Mucosa of descending colon (tissue), 3 donors: ENCODE measurements around the gene ADAMTS13. TPM values are rescaled to one million over a fixed set of nuclear protein-coding genes. Genes with fewer than 3 reads are reported as not detected.
A peak's percentile ranks its signal among the peaks of the same experiment; 100 is the strongest.

Source experiments
- ATAC-seq: fragments of 200-7000 bp; cut with Tn5 transposase; one replicate; pipeline ENCODE4 v1.9.1; 2020; ENCODE audit warnings: mild to moderate bottlenecking, moderate library complexity
- DNase-seq, 3 donors: peaks; one replicate each; pipeline ENCODE4 v3.0.0-alpha.2; 2020
- H3K36me3 ChIP-seq: fragments of 200-600 bp; one replicate; pipeline ENCODE4 v1.8.0; 2021; ENCODE audit warnings: low read depth, mild to moderate bottlenecking
- H3K4me1 ChIP-seq: fragments of 200-600 bp; one replicate; pipeline ENCODE4 v1.8.0; 2021; ENCODE audit warnings: low read depth, mild to moderate bottlenecking
- H3K4me3 ChIP-seq: fragments of 200-600 bp; one replicate; pipeline ENCODE4 v1.8.0; 2021; ENCODE audit warnings: mild to moderate bottlenecking
- H3K9me3 ChIP-seq: fragments of 200-600 bp; one replicate; pipeline ENCODE4 v1.8.0; 2021; ENCODE audit warnings: mild to moderate bottlenecking
- intact Hi-C, 2 donors: fragments of 100-400 bp; cut with DNase I in 1 of 2; cut with micrococcal nuclease in 1 of 2; formaldehyde crosslinking; loops; one replicate each; pipeline versions ENCODE4 v1.11.0 to v1.11.1; 2022; cut with DNase I, micrococcal nuclease
- total RNA-seq, 3 donors: library from RNA; stranded (reverse); fragmentation: NEBNext Ultra II Directional in 2 of 3; extraction: Animal tissue kit (Norgen Biotek cat#: 25700) in 2 of 3; gene quantifications; one replicate each; pipeline versions ENCODE4 v1.2.1 to v1.2.4, GENCODE V29; 2021 to 2023
- TF ChIP-seq, protein P1 (sequence below): fragments of 200-600 bp; IDR thresholded peaks from one replicate; pipeline ENCODE4 v1.8.0; 2022; ENCODE audit warnings: antibody characterized with exemption, mild to moderate bottlenecking
- donor health status: DM: no; HTN: no; CAD: no; lungs with moderate emphysema.
- donor health status: DM: no; HTN: no; CAD: no.
- donor health status: DM: no; HTN: yes; CAD: no.

ADAMTS13 gene
- total RNA-seq, 3 donors from 2014 or later: 3.3 to 5.0 (median 3.6) TPM

DNA sequence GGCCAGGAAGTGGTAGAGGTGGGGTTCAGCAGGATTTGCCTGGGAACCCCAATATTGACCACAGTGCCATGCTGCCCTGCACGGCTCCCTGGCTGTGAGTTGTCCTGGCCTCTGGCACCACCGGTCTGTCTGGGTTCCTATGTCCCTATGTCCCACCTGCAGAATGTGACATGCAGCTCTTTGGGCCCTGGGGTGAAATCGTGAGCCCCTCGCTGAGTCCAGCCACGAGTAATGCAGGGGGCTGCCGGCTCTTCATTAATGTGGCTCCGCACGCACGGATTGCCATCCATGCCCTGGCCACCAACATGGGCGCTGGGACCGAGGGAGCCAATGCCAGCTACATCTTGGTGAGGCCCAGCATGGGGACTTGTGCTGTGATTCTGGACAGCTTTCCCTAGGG is 35.6 kb downstream of the ADAMTS13 start:
- Histone ChIP-seq H3K4me3 (no peak overlapping the region), H3K36me3 (no peaks in the 10 kb centered on the region), H3K4me1 (peaks cover 9% of the 10 kb centered on the region), H3K9me3 (no peaks in the 10 kb centered on the region)
- ATAC-seq (no peak), DNase-seq (no peak)
- intact Hi-C loops: no loop called here
- TF ChIP-seq, protein P1, sequence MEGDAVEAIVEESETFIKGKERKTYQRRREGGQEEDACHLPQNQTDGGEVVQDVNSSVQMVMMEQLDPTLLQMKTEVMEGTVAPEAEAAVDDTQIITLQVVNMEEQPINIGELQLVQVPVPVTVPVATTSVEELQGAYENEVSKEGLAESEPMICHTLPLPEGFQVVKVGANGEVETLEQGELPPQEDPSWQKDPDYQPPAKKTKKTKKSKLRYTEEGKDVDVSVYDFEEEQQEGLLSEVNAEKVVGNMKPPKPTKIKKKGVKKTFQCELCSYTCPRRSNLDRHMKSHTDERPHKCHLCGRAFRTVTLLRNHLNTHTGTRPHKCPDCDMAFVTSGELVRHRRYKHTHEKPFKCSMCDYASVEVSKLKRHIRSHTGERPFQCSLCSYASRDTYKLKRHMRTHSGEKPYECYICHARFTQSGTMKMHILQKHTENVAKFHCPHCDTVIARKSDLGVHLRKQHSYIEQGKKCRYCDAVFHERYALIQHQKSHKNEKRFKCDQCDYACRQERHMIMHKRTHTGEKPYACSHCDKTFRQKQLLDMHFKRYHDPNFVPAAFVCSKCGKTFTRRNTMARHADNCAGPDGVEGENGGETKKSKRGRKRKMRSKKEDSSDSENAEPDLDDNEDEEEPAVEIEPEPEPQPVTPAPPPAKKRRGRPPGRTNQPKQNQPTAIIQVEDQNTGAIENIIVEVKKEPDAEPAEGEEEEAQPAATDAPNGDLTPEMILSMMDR: no peak

- no peak for ATAC-seq
- H3K9me3 ChIP-seq: no peaks in the 10 kb centered on the region
- intact Hi-C loops: no loop called here
- H3K4me3 ChIP-seq: no peak overlapping the region
- H3K36me3 ChIP-seq: no peaks in the 10 kb centered on the region
- DNase-seq: no peak
- peaks cover 9% of the 10 kb centered on the region for H3K4me1 ChIP-seq
- TF ChIP-seq, protein P1: no peak
These were observed 36.6 kb downstream of the ADAMTS13 start for GRCh38 chr9:133458643-133459312.

DNA sequence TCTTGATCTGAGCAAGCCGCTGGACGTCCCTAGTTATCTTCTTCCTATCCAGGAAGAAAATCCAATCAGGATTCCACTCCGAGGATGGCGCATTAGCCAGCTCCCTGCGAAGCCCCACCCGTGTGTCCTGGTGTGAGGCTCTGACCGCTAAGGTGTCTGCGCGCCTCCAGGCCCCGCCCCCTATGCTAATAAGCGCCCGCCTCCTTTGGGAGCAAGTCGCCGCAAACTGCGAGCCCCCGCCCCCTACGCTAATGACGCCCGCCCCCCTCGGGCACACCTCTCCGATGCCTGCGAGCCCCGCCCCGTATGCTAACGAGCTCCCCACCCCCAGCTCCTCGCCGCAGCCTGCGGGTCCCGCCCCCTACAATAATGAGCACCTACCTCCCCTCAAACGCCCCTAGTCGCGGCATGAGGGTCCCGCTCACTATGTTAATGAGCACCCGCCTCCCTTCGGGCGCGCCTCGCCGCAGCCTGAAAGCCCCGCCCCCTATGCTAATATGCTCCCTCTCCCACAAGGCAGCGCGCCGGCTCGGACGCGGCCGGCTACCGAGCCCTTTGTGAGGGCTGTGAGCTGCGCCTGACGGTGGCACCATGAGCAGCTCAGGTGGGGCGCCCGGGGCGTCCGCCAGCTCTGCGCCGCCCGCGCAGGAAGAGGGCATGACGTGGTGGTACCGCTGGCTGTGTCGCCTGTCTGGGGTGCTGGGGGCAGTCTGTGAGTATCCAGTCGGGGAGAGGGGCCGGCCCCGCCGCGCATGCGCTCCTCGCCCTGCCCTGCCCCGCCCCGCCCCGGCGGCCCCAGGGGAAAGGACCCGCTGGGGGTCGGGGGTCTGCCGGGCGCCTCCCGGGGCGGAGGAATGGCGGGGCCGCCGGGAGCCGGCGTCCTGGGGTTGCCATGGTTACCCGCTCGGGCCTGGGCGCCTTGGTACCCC is 37.6 kb downstream of the ADAMTS13 start, which contains the start of gene CACFD1:
CACFD1 (plus strand) TSS at position 503 of the 929 bp plus-strand sequence; CDS start at position 592, 89 bp downstream.
- ATAC-seq (peak; percentile 89), DNase-seq (peak; percentile 98 to 99 (median 99))
- intact Hi-C loops: no loop called here
- peaks cover 9% of the 10 kb centered on the region for H3K4me1 ChIP-seq
- no peaks in the 10 kb centered on the region for H3K36me3 ChIP-seq
- H3K4me3 ChIP-seq: peak within 1 kb of the TSS; percentile 31
- TF ChIP-seq, protein P1: no peak
- H3K9me3 ChIP-seq: no peaks in the 10 kb centered on the region

DNA sequence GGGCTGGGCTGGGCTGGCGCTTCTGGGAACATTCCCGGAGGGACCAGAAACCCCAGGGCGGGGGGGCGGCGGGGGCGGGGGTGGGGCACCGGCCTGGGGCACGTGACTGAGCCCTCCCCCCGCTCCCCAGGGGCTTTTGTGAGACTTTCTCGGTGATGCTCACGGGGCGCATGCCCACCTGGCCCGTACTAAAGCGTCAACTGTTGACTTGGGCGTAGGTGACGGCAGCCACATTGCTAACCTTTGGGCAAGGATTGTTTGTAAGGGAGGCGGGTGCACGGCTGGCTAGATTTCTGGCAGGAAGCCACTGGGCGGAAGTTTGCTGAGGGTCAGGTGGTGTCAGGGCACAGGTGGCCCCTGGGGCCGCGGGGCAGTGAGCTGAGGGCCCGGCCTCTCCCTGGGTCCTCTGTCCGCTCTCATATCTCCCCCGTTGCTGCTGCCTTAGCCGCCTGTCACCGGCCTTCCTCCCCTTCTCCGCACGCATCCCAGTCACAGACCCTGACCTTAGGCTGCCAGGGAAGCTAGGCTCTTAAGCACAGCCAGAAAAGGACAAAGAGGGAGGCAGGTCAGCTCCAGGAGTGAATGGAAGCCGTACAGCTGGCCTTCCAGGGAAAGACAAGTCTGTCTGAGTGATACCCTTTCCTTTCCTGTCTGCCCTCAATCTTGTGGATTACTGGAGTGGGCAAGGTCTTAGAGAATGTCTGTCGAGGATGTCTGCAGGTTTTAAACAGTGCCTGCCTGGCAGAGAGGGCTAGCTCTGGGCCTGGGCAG is 38.4 kb downstream of the ADAMTS13 start:
- H3K4me1 ChIP-seq: peaks cover 9% of the 10 kb centered on the region

GRCh38 chr9:133461975-133462374 is 39.8 kb downstream of the ADAMTS13 start:
- no peak for ATAC-seq
- no peak overlapping the region for H3K4me3 ChIP-seq
- TF ChIP-seq, protein P1: no peak

More for the DNA sequence above, 38.4 kb downstream of the ADAMTS13 start:
- DNase-seq (peak; percentile 90 to 92 (median 91)), ATAC-seq (peak; percentile 68)
- Histone ChIP-seq H3K36me3 (no peaks in the 10 kb centered on the region), H3K9me3 (no peaks in the 10 kb centered on the region), H3K4me3 (peak overlapping the region; percentile 31)
- TF ChIP-seq, protein P1: no peak
- intact Hi-C loops: no loop called here

More at GRCh38 chr9:133461975-133462374, 39.8 kb downstream of the ADAMTS13 start:
- intact Hi-C loops: no loop called here
- Histone ChIP-seq H3K9me3 (no peaks in the 10 kb centered on the region), H3K36me3 (no peaks in the 10 kb centered on the region), H3K4me1 (peaks cover 9% of the 10 kb centered on the region)
- DNase-seq: peak in 2 of 3 donors; percentile 25 to 46
